Caco-2 (cell line): Measurements from ENCODE around the gene TMEM174. TPM values are rescaled to one million over a fixed set of nuclear protein-coding genes. Genes with fewer than 3 reads are reported as not detected.
"Not testable (repeated sequence)": the region's sequence is repeated elsewhere in the genome, so short reads cannot be mapped to it uniquely, and the experiment has no call there.

Experiments
- BruUV-seq: library from RNA; stranded (reverse); fragments of 400-500 nt; replicated peaks from 2 replicates; lab custom pipeline; 2021; lab: Mats Ljungman, UMichigan
- CTCF ChIA-PET: fragments of 300-600 bp; sonication (Branson Sonifier 250); formaldehyde crosslinking; loops from one replicate; lab custom pipeline; 2022; ENCODE audit warnings: antibody characterized with exemption; lab: Charles Lee
- POLR2A ChIA-PET: fragments of 300-600 bp; sonication (Branson Sonifier 250); formaldehyde crosslinking; loops from one replicate; lab custom pipeline; 2022; ENCODE audit warnings: antibody characterized with exemption; lab: Charles Lee
- DNase-seq, 2 experiments: peaks; one replicate each; pipeline versions ENCODE4 v3.0.0 to v3.0.0-alpha.2; 2020 to 2022
- H3K27me3 ChIP-seq: replicated peaks from 2 replicates; pipeline ENCODE4 v1.6.0; 2011; ENCODE audit warnings: low read length; ENCODE audit not compliant: control insufficient read depth, insufficient read depth
- H3K36me3 ChIP-seq: 2 replicates; pipeline ENCODE4 v1.5.1; 2011; ENCODE audit warnings: low read length; ENCODE audit not compliant: control insufficient read depth, insufficient read depth
- H3K4me1 ChIP-seq: fragments of 250-450 bp; sonication (Bioruptor Pico); 2 replicates; pipeline ENCODE4 v1.5.1; 2020; ENCODE audit warnings: mild to moderate bottlenecking
- H3K4me3 ChIP-seq: 2 replicates; pipeline ENCODE4 v1.5.1; 2011; ENCODE audit warnings: low read depth, mild to moderate bottlenecking, control low read depth, low read length
- H3K9me3 ChIP-seq: fragments of 250-450 bp; sonication (Bioruptor Pico); 2 replicates; pipeline ENCODE4 v1.5.1; 2020; ENCODE audit warnings: mild to moderate bottlenecking, moderate library complexity
- H3K27ac Mint-ChIP-seq: one replicate; pipeline ENCODE4 v1.8.0; 2022; ENCODE audit warnings: mixed read lengths; ENCODE audit not compliant: unreplicated experiment
- H3K27me3 Mint-ChIP-seq: one replicate; pipeline ENCODE4 v1.8.0; 2022; ENCODE audit warnings: mixed read lengths; ENCODE audit not compliant: insufficient read depth, unreplicated experiment
- H3K36me3 Mint-ChIP-seq: one replicate; pipeline ENCODE4 v1.8.0; 2022; ENCODE audit warnings: mild to moderate bottlenecking, mixed read lengths; ENCODE audit not compliant: insufficient read depth, unreplicated experiment
- H3K4me1 Mint-ChIP-seq: one replicate; pipeline ENCODE4 v1.8.0; 2022; ENCODE audit warnings: low read depth, mixed read lengths; ENCODE audit not compliant: unreplicated experiment
- H3K4me3 Mint-ChIP-seq: one replicate; pipeline ENCODE4 v1.8.0; 2022; ENCODE audit warnings: mild to moderate bottlenecking, moderate library complexity, mixed read lengths; ENCODE audit not compliant: unreplicated experiment
- H3K9me3 Mint-ChIP-seq: one replicate; pipeline ENCODE4 v1.8.0; 2022; ENCODE audit warnings: mixed read lengths; ENCODE audit not compliant: unreplicated experiment
- CTCF ChIP-seq, 2 experiments: fragments of 200-600 bp in 1 of 2; IDR thresholded peaks; 1 replicate in 1 of 2; 2 replicates in 1 of 2; pipeline versions ENCODE4 v1.5.1 to v1.8.0; 2011 to 2022; ENCODE audit warnings: antibody characterized with exemption in 1 of 2, control low read depth in 1 of 2, inconsistent platforms in 1 of 2, low read depth in 1 of 2, low read length in 1 of 2, mild to moderate bottlenecking in 1 of 2, moderate library complexity in 1 of 2; ENCODE audit not compliant: insufficient read depth in 1 of 2, severe bottlenecking in 1 of 2, unreplicated experiment in 1 of 2
- intact Hi-C: fragments of 100-400 bp; cut with micrococcal nuclease; formaldehyde crosslinking; loops from one replicate; pipeline ENCODE4 v1.10.0; 2022; ENCODE audit not compliant: unreplicated experiment
- total RNA-seq: library from RNA; stranded (reverse); gene quantifications from 2 replicates; pipeline ENCODE4 v1.2.3, GENCODE V29; 2022

Gene TMEM174
- total RNA-seq, 1 experiment from 2014 or later = not detected

GRCh38 chr5:73204733-73205132, 31.7 kb downstream of the TMEM174 start:
- H3K27me3 Mint-ChIP-seq = peaks cover 6% of the 10 kb centered on the region
- BruUV-seq = no TSS peak
- peaks cover 5% of the 10 kb centered on the region for H3K36me3 Mint-ChIP-seq
- peaks cover 21% of the 10 kb centered on the region for H3K4me1 Mint-ChIP-seq
- ChIA-PET CTCF (interaction anchor here (0.5 to 4.5 kb wide), 2 partner anchors 11 to 179 kb away, joined by 3 to 51 read pairs; no protein-coding TSS in a partner anchor), POLR2A (no interaction called here)
- no peak overlapping the region for H3K27ac Mint-ChIP-seq
- no peak for DNase-seq
- Histone ChIP-seq H3K4me1 (peaks cover 11% of the 10 kb centered on the region; the same call in 1 of the 2 replicates), H3K4me3 (no peak overlapping the region), H3K9me3 (no peaks in the 10 kb centered on the region; the same call in 1 of the 2 replicates), H3K27me3 (no peaks in the 10 kb centered on the region), H3K36me3 (no peaks in the 10 kb centered on the region)
- intact Hi-C loops = loop anchor here (5.0 to 10.0 kb wide), 6 partner anchors 52 to 282 kb away; partner anchors contain the start of genes FCHO2 and FOXD1
- no peak overlapping the region for H3K4me3 Mint-ChIP-seq
- H3K9me3 Mint-ChIP-seq = peaks cover 20% of the 10 kb centered on the region
- no peak for TF ChIP-seq CTCF (IDR thresholded peaks at IDR 0.05; ENCODE audit: insufficient read depth in 1 of 2, low read depth in 1 of 2, low read length in 1 of 2, severe bottlenecking in 1 of 2, unreplicated experiment in 1 of 2)

- no peak for TF ChIP-seq CTCF (IDR thresholded peaks at IDR 0.05; ENCODE audit: insufficient read depth in 1 of 2, low read depth in 1 of 2, low read length in 1 of 2, severe bottlenecking in 1 of 2, unreplicated experiment in 1 of 2)
- H3K36me3 Mint-ChIP-seq = peaks cover 5% of the 10 kb centered on the region
- H3K27ac Mint-ChIP-seq = no peak overlapping the region
- Histone ChIP-seq H3K36me3 (no peaks in the 10 kb centered on the region), H3K27me3 (no peaks in the 10 kb centered on the region), H3K9me3 (no peaks in the 10 kb centered on the region; the same call in 1 of the 2 replicates), H3K4me1 (peaks cover 11% of the 10 kb centered on the region; the same call in 1 of the 2 replicates), H3K4me3 (no peak overlapping the region)
- no peak for DNase-seq
- peaks cover 9% of the 10 kb centered on the region for H3K27me3 Mint-ChIP-seq
- CTCF ChIA-PET = no interaction called here
- intact Hi-C loops = loop anchor here (10.0 kb wide), 1 partner anchor 251 kb away; the partner anchor contains the start of gene FCHO2
- H3K4me3 Mint-ChIP-seq = no peak overlapping the region
- peaks cover 26% of the 10 kb centered on the region for H3K9me3 Mint-ChIP-seq
- no TSS peak for BruUV-seq
- H3K4me1 Mint-ChIP-seq = peaks cover 21% of the 10 kb centered on the region
- POLR2A ChIA-PET = no interaction called here
Measured at GRCh38 chr5:73205305-73205704, 32.3 kb downstream of the TMEM174 start.

GRCh38 chr5:73207239-73207638, 34.2 kb downstream of the TMEM174 start:
- H3K36me3 Mint-ChIP-seq, H3K4me1 ChIP-seq, BruUV-seq, H3K4me3 Mint-ChIP-seq, H3K4me3 ChIP-seq, H3K36me3 ChIP-seq, H3K9me3 ChIP-seq, DNase-seq, H3K27me3 Mint-ChIP-seq, CTCF ChIA-PET, H3K27ac Mint-ChIP-seq, H3K27me3 ChIP-seq, POLR2A ChIA-PET: not testable (repeated sequence)
- Mint-ChIP-seq H3K9me3 (peaks cover 27% of the 10 kb centered on the region), H3K4me1 (peaks cover 12% of the 10 kb centered on the region)
- intact Hi-C loops = loop anchor here (10.0 kb wide), 1 partner anchor 252 kb away; the partner anchor contains the start of gene FCHO2

- H3K27me3 ChIP-seq, H3K36me3 Mint-ChIP-seq, H3K27ac Mint-ChIP-seq, H3K9me3 ChIP-seq, CTCF ChIA-PET, H3K4me3 Mint-ChIP-seq, BruUV-seq, H3K4me3 ChIP-seq, DNase-seq, H3K4me1 ChIP-seq, H3K36me3 ChIP-seq, POLR2A ChIA-PET: not testable (repeated sequence)
- peaks cover 27% of the 10 kb centered on the region for H3K9me3 Mint-ChIP-seq
- H3K27me3 Mint-ChIP-seq = peaks cover 12% of the 10 kb centered on the region
- intact Hi-C loops = loop anchor here (10.0 kb wide), 1 partner anchor 254 kb away; the partner anchor contains the start of gene FCHO2
- peaks cover 12% of the 10 kb centered on the region for H3K4me1 Mint-ChIP-seq
Measured at GRCh38 chr5:73209075-73209474, 36.1 kb downstream of the TMEM174 start.

- peaks cover 27% of the 10 kb centered on the region for H3K9me3 Mint-ChIP-seq
- H3K27ac Mint-ChIP-seq, H3K36me3 ChIP-seq, intact Hi-C loops, H3K4me3 Mint-ChIP-seq, H3K36me3 Mint-ChIP-seq, H3K9me3 ChIP-seq, BruUV-seq, H3K4me3 ChIP-seq, H3K4me1 Mint-ChIP-seq, H3K27me3 Mint-ChIP-seq, POLR2A ChIA-PET, DNase-seq, CTCF ChIA-PET, H3K4me1 ChIP-seq, H3K27me3 ChIP-seq: not testable (repeated sequence)
Measured at GRCh38 chr5:73212693-73213092, 39.7 kb downstream of the TMEM174 start.
